Tibial artery (tissue), 4 donors: ENCODE measurements around the gene SLC35B2.

Experiments
- DNase-seq, 2 donors: peaks; one replicate each; pipeline ENCODE4 v3.0.0-alpha.2; 2019
- H3K27ac ChIP-seq, 2 donors: fragments of 200-600 bp; sonication (generic) in 1 of 2; 1 replicate in 1 of 2; 2 replicates in 1 of 2; pipeline ENCODE4 v1.5.1; 2018 to 2019; ENCODE audit warnings: mild to moderate bottlenecking in 1 of 2
- H3K27me3 ChIP-seq, 2 donors: fragments of 200-600 bp; sonication (generic) in 1 of 2; one replicate each; pipeline versions ENCODE4 v1.5.1 to v1.6.0; 2016 to 2019
- H3K36me3 ChIP-seq, 3 donors: fragments of 200-600 bp; sonication (generic) in 2 of 3; one replicate each; pipeline ENCODE4 v1.5.1; 2016 to 2019; ENCODE audit warnings: mild to moderate bottlenecking in 2 of 3
- H3K4me1 ChIP-seq, 4 donors: fragments of 200-600 bp; sonication (generic) in 2 of 4; 1 replicate in 3 of 4; 2 replicates in 1 of 4; pipeline ENCODE4 v1.5.1; 2016 to 2019
- H3K4me3 ChIP-seq, 2 donors: fragments of 200-600 bp; sonication (generic) in 1 of 2; 1 replicate in 1 of 2; 2 replicates in 1 of 2; pipeline ENCODE4 v1.5.1; 2018 to 2019; ENCODE audit warnings: mild to moderate bottlenecking in 2 of 2
- H3K9me3 ChIP-seq, 3 donors: fragments of 200-600 bp; sonication (generic) in 1 of 3; one replicate each; pipeline ENCODE4 v1.5.1; 2016 to 2019
- intact Hi-C: fragments of 100-400 bp; cut with DNase I; formaldehyde crosslinking; loops from one replicate; pipeline ENCODE4 v1.15.0; 2023; ENCODE audit warnings: low total_unique reads
- TF ChIP-seq, protein P1 (sequence below), 2 experiments: fragments of 200-600 bp in 1 of 2; fragments of 450-650 bp in 1 of 2; IDR thresholded peaks; one replicate each; pipeline ENCODE4 v1.5.1; 2017 to 2019; ENCODE audit warnings: antibody characterized with exemption in 2 of 2, mild to moderate bottlenecking in 1 of 2, moderate library complexity in 1 of 2

The SLC35B2 gene

DNA sequence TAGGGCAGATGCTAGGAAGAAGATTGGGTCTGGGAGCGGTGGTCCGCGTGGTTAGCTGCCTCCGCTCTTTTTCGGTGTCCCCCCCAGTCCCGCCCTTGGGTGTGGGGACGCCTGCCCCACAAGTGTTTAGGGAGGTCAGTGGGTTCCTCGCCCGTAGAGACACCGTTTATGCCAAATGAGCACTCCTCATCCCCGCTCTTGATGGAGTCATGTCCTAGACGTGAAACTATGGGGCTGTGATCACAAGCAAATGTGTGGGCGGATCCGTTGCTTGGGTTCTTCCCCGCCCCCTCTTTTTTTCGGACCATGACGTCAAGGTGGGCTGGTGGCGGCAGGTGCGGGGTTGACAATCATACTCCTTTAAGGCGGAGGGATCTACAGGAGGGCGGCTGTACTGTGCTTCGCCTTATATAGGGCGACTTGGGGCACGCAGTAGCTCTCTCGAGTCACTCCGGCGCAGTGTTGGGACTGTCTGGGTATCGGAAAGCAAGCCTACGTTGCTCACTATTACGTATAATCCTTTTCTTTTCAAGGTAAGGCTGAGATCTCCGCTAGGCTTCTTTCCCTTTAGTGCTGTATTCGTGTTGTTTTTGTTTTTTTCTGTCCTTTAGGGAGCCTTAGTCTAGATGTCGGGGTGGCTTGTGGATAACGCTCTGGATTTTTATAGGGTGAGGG, 10.5 kb downstream of the SLC35B2 start, which contains the start of gene HSP90AB1:
Gene HSP90AB1, plus strand, starts transcription at position 439 of the 675 bp plus-strand sequence. CDS start 1,529 bp downstream, outside the sequence.
- intact Hi-C loops: no loop called here

DNA sequence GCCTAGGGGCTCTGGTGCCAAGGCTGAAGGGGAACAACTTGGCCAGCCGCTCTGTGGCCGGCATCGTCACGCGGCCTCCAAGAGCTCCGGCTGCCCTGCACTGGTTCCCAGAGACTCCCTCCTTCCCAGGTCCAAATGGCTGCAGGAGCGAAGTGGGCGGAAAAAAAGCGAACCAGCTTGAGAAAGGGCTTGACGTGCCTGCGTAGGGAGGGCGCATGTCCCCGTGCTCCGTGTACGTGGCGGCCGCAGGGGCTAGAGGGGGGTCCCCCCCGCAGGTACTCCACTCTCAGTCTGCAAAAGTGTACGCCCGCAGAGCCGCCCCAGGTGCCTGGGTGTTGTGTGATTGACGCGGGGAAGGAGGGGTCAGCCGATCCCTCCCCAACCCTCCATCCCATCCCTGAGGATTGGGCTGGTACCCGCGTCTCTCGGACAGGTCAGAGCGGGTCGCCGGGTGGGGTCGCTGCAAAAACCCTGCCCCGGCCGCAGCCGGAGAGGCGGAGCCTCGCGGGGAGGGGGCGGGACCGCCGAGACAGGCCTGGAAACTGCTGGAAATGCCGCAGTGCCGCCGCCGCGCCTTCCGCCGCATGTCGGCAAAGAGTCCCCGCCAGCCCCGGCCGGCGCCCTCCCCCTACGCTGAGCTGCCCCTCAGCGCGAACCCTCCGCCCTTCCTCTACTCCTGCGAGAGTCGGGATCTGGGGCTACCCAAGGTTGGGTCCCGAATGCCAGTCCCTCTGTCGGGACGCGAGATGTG, 11.2 kb downstream of the SLC35B2 start:
- intact Hi-C loops: no loop called here
- TF ChIP-seq, protein P1, sequence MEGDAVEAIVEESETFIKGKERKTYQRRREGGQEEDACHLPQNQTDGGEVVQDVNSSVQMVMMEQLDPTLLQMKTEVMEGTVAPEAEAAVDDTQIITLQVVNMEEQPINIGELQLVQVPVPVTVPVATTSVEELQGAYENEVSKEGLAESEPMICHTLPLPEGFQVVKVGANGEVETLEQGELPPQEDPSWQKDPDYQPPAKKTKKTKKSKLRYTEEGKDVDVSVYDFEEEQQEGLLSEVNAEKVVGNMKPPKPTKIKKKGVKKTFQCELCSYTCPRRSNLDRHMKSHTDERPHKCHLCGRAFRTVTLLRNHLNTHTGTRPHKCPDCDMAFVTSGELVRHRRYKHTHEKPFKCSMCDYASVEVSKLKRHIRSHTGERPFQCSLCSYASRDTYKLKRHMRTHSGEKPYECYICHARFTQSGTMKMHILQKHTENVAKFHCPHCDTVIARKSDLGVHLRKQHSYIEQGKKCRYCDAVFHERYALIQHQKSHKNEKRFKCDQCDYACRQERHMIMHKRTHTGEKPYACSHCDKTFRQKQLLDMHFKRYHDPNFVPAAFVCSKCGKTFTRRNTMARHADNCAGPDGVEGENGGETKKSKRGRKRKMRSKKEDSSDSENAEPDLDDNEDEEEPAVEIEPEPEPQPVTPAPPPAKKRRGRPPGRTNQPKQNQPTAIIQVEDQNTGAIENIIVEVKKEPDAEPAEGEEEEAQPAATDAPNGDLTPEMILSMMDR (IDR thresholded peaks at IDR 0.05): no peak
- Histone ChIP-seq H3K9me3 (no peaks in the 10 kb centered on the region), H3K4me3 (peak overlapping the region; percentile 71 to 74), H3K36me3 (peaks cover 23 to 27% (median 26%) of the 10 kb centered on the region in 3 donors), H3K27me3 (no peaks in the 10 kb centered on the region), H3K27ac (peak overlapping the region; percentile 97 to 98), H3K4me1 (peaks cover 0 to 36% (median 26%) of the 10 kb centered on the region in 4 donors)
- DNase-seq: peak; percentile 84 to 94

More for the DNA sequence above, 10.5 kb downstream of the SLC35B2 start, which contains the start of gene HSP90AB1:
- H3K36me3 ChIP-seq: peaks cover 30 to 34% (median 33%) of the 10 kb centered on the region in 3 donors
- TF ChIP-seq, protein P1 (IDR thresholded peaks at IDR 0.05): no peak
- H3K27me3 ChIP-seq: no peaks in the 10 kb centered on the region
- no peaks in the 10 kb centered on the region for H3K9me3 ChIP-seq
- H3K27ac ChIP-seq: peak within 1 kb of the TSS; percentile 97 to 98
- peaks cover 0 to 37% (median 28%) of the 10 kb centered on the region in 4 donors for H3K4me1 ChIP-seq
- peak within 1 kb of the TSS; percentile 71 to 74 for H3K4me3 ChIP-seq
- DNase-seq: peak; percentile 98

DNA sequence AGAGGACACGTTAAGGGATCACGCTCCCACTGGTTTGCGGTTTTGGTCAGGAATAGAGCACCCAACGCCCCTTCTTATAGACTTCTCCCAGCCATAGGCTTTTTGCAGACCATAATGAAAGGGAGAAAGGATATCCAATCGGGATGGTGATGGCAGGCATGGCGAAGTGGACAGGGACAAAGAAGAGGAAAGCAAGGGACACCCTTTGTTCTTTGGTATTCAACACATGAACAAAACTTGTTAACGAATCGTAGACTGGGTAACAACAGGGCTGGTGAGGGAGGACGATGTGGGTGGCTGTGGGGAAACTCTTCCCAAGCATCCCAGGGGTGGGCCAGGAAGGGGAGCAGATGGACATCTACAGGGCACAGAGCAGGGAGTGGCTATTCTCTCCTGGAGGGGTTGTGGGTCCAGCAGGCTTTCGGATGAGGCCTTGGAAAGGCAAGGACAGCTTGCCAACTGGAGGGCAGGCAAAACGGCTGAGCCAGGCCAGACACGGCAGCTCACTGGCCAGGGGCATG, 11.9 kb downstream of the SLC35B2 start:
- TF ChIP-seq, protein P1 (IDR thresholded peaks at IDR 0.05): no peak
- no peaks in the 10 kb centered on the region for H3K9me3 ChIP-seq
- peak overlapping the region; percentile 71 to 74 for H3K4me3 ChIP-seq
- no peaks in the 10 kb centered on the region for H3K27me3 ChIP-seq
- no peak for DNase-seq
- H3K27ac ChIP-seq: peak overlapping the region; percentile 97 to 98
- peaks cover 16 to 20% (median 19%) of the 10 kb centered on the region in 3 donors for H3K36me3 ChIP-seq
- intact Hi-C loops: no loop called here
- peaks cover 0 to 30% (median 23%) of the 10 kb centered on the region in 4 donors for H3K4me1 ChIP-seq

DNA sequence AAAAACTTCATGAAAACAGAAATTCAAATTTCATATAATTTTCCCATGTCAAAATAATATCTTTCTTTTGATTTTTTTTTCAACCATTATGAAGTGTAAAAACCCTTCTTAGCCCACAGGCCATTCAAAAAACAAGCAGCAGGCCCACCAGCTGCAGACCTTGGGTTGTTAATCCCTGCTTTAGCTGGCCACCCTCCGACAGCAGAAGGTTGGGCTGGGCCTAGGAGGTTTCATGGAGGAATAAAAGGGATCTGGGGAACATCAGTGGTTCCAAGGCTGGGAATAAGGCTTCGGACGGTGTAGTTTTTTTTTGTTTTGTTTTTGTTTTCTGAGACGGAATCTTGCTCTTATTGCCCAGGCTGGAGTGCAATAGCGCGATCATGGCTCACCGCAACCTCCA, 14.0 kb downstream of the SLC35B2 start:
- Histone ChIP-seq H3K4me3 (no peak overlapping the region), H3K36me3 (no peaks in the 10 kb centered on the region), H3K4me1 (peaks cover 0 to 15% (median 8%) of the 10 kb centered on the region in 4 donors), H3K27me3 (no peaks in the 10 kb centered on the region), H3K27ac (no peak overlapping the region), H3K9me3 (no peaks in the 10 kb centered on the region)
- intact Hi-C loops: no loop called here
- TF ChIP-seq, protein P1 (IDR thresholded peaks at IDR 0.05): no peak
- DNase-seq: no peak

GRCh38 chr6:44238687-44239350, 18.5 kb downstream of the SLC35B2 start:
- intact Hi-C loops: no loop called here
- no peaks in the 10 kb centered on the region for H3K27me3 ChIP-seq
- H3K4me3 ChIP-seq: no peak overlapping the region
- peaks cover 0 to 42% (median 30%) of the 10 kb centered on the region in 4 donors for H3K4me1 ChIP-seq
- peak overlapping the region; percentile 94 to 99 for H3K27ac ChIP-seq
- TF ChIP-seq, protein P1 (IDR thresholded peaks at IDR 0.05): no peak
- H3K36me3 ChIP-seq: no peaks in the 10 kb centered on the region
- no peaks in the 10 kb centered on the region for H3K9me3 ChIP-seq
- DNase-seq: no peak
